ENCODE results near the gene HERC2. TPM values are rescaled to one million over a fixed set of nuclear protein-coding genes. Genes with fewer than 3 reads are reported as not detected.
"Not testable (repeated sequence)": the region's sequence is repeated elsewhere in the genome, so short reads cannot be mapped to it uniquely, and the experiment has no call there.

Gene HERC2
- total and polyA plus RNA-seq, 7 experiments from 2014 or later: 5.5 to 60.4 (median 42.0) TPM

- Mint-ChIP-seq H3K4me1 (peaks cover 4 to 14% (median 9%) of the 10 kb centered on the region in 7 donors), H3K36me3 (peaks cover 7 to 22% (median 20%) of the 10 kb centered on the region in 5 donors)
- H3K4me1 ChIP-seq (ENCODE audit: control insufficient read depth in 2 of 2, insufficient read depth in 2 of 2, low read length in 2 of 2); H3K27me3 ChIP-seq (ENCODE audit: control insufficient read depth in 2 of 2, insufficient read depth in 2 of 2, low read length in 2 of 2); intact Hi-C loops (cut with micrococcal nuclease); H3K4me3 ChIP-seq (ENCODE audit: low read length); H3K27ac ChIP-seq (ENCODE audit: low read depth, low read length); H3K4me3 Mint-ChIP-seq; CTCF ChIA-PET; DNase-seq; H3K9me3 ChIP-seq (ENCODE audit: control insufficient read depth in 2 of 3, low read length in 3 of 3); H3K36me3 ChIP-seq (ENCODE audit: control insufficient read depth in 2 of 3, insufficient read depth in 3 of 3, low read length in 3 of 3); ATAC-seq; H3K9me3 Mint-ChIP-seq; H3K27ac Mint-ChIP-seq; H3K27me3 Mint-ChIP-seq; POLR2A ChIA-PET: not testable (repeated sequence)
Observed at GRCh38 chr15:28318122-28318521, 3.9 kb downstream of the HERC2 start.

GRCh38 chr15:28316958-28317357 lies 5.0 kb downstream of the HERC2 start:
- CTCF ChIA-PET; H3K4me3 ChIP-seq (ENCODE audit: low read length); H3K4me3 Mint-ChIP-seq; H3K27ac Mint-ChIP-seq; H3K9me3 Mint-ChIP-seq; H3K27me3 ChIP-seq (ENCODE audit: control insufficient read depth in 2 of 2, insufficient read depth in 2 of 2, low read length in 2 of 2); H3K27me3 Mint-ChIP-seq; ATAC-seq; H3K9me3 ChIP-seq (ENCODE audit: control insufficient read depth in 2 of 3, low read length in 3 of 3); H3K27ac ChIP-seq (ENCODE audit: low read depth, low read length); H3K4me1 ChIP-seq (ENCODE audit: control insufficient read depth in 2 of 2, insufficient read depth in 2 of 2, low read length in 2 of 2); H3K36me3 ChIP-seq (ENCODE audit: control insufficient read depth in 2 of 3, insufficient read depth in 3 of 3, low read length in 3 of 3); DNase-seq; intact Hi-C loops (cut with micrococcal nuclease); POLR2A ChIA-PET: not testable (repeated sequence)
- H3K36me3 Mint-ChIP-seq: peaks cover 7 to 22% (median 20%) of the 10 kb centered on the region in 5 donors
- H3K4me1 Mint-ChIP-seq: peaks cover 4 to 14% (median 9%) of the 10 kb centered on the region in 7 donors

GRCh38 chr15:28310454-28310853 lies 11.5 kb downstream of the HERC2 start:
- intact Hi-C loops (cut with micrococcal nuclease): not testable (repeated sequence)

DNA sequence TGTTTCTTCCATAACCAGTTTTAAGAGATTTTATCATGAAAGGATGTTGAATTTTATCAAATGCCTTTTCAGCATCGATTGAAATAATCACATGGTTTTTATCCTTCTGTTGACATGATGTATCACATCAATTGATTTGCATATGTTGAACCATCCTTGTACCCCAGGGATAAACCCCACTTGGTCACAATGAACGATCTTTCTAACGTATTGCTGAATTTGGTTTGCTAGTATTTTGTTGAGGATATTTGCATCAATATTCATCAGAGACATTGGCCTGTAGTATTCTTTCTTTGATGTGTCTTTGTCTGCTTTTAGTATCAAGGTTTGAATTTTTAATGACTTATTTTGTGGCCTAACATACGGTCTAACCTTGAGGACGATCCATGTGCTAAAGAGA lies 13.3 kb downstream of the HERC2 start:
- CTCF ChIA-PET; H3K36me3 ChIP-seq (ENCODE audit: control insufficient read depth in 2 of 3, insufficient read depth in 3 of 3, low read length in 3 of 3); H3K27me3 ChIP-seq (ENCODE audit: control insufficient read depth in 2 of 2, insufficient read depth in 2 of 2, low read length in 2 of 2); intact Hi-C loops (cut with micrococcal nuclease); H3K4me3 Mint-ChIP-seq; H3K27ac ChIP-seq (ENCODE audit: low read depth, low read length); POLR2A ChIA-PET; H3K4me1 ChIP-seq (ENCODE audit: control insufficient read depth in 2 of 2, insufficient read depth in 2 of 2, low read length in 2 of 2); H3K4me3 ChIP-seq (ENCODE audit: low read length); H3K9me3 ChIP-seq (ENCODE audit: control insufficient read depth in 2 of 3, low read length in 3 of 3); H3K27me3 Mint-ChIP-seq; H3K27ac Mint-ChIP-seq; ATAC-seq; DNase-seq; H3K4me1 Mint-ChIP-seq: not testable (repeated sequence)
- H3K9me3 Mint-ChIP-seq: peaks cover 0 to 26% (median 9%) of the 10 kb centered on the region in 11 donors
- peaks cover 3 to 34% (median 19%) of the 10 kb centered on the region in 5 donors for H3K36me3 Mint-ChIP-seq

More at GRCh38 chr15:28310454-28310853, 11.5 kb downstream of the HERC2 start:
- H3K27me3 Mint-ChIP-seq; CTCF ChIA-PET; H3K4me1 Mint-ChIP-seq; H3K9me3 ChIP-seq (ENCODE audit: control insufficient read depth in 2 of 3, low read length in 3 of 3); H3K27ac Mint-ChIP-seq; H3K4me1 ChIP-seq (ENCODE audit: control insufficient read depth in 2 of 2, insufficient read depth in 2 of 2, low read length in 2 of 2); DNase-seq; H3K4me3 ChIP-seq (ENCODE audit: low read length); ATAC-seq; H3K27me3 ChIP-seq (ENCODE audit: control insufficient read depth in 2 of 2, insufficient read depth in 2 of 2, low read length in 2 of 2); H3K4me3 Mint-ChIP-seq; POLR2A ChIA-PET; H3K36me3 ChIP-seq (ENCODE audit: control insufficient read depth in 2 of 3, insufficient read depth in 3 of 3, low read length in 3 of 3); H3K27ac ChIP-seq (ENCODE audit: low read depth, low read length): not testable (repeated sequence)
- Mint-ChIP-seq H3K9me3 (peaks cover 0 to 24% (median 9%) of the 10 kb centered on the region in 11 donors), H3K36me3 (peaks cover 7 to 43% (median 33%) of the 10 kb centered on the region in 5 donors)

GRCh38 chr15:28305700-28306099 lies 16.3 kb downstream of the HERC2 start:
- H3K4me3 Mint-ChIP-seq; H3K27me3 Mint-ChIP-seq; intact Hi-C loops (cut with micrococcal nuclease); CTCF ChIA-PET; POLR2A ChIA-PET; H3K27me3 ChIP-seq (ENCODE audit: control insufficient read depth in 2 of 2, insufficient read depth in 2 of 2, low read length in 2 of 2); H3K27ac Mint-ChIP-seq; H3K27ac ChIP-seq (ENCODE audit: low read depth, low read length); H3K9me3 ChIP-seq (ENCODE audit: control insufficient read depth in 2 of 3, low read length in 3 of 3); H3K36me3 ChIP-seq (ENCODE audit: control insufficient read depth in 2 of 3, insufficient read depth in 3 of 3, low read length in 3 of 3); H3K4me1 Mint-ChIP-seq; H3K4me1 ChIP-seq (ENCODE audit: control insufficient read depth in 2 of 2, insufficient read depth in 2 of 2, low read length in 2 of 2); ATAC-seq; DNase-seq; H3K4me3 ChIP-seq (ENCODE audit: low read length): not testable (repeated sequence)
- H3K36me3 Mint-ChIP-seq: peaks cover 3 to 30% (median 16%) of the 10 kb centered on the region in 5 donors
- peaks cover 0 to 31% (median 9%) of the 10 kb centered on the region in 11 donors for H3K9me3 Mint-ChIP-seq

DNA sequence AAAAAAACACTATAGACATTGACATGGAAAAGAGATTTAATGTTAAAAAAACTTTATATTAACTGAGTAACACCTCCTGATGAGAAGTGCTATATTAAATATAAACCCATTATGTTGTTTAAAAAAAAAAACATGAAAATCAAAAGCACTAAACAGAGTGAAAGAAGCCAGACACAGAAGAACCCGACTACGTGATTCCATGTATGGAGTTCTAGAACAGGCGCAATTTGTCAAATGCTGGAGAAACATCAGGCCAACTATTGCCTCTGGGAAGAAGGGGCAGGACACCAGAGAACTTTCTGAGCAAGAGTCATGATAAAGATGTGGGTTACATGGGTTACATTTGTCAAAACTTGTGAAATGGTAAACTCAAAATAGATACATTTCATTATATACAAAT lies 24.5 kb downstream of the HERC2 start:
- H3K4me3 ChIP-seq (ENCODE audit: low read length); H3K4me1 ChIP-seq (ENCODE audit: control insufficient read depth in 2 of 2, insufficient read depth in 2 of 2, low read length in 2 of 2); H3K4me3 Mint-ChIP-seq; POLR2A ChIA-PET; H3K27me3 Mint-ChIP-seq; intact Hi-C loops (cut with micrococcal nuclease); H3K27ac ChIP-seq (ENCODE audit: low read depth, low read length); H3K9me3 ChIP-seq (ENCODE audit: control insufficient read depth in 2 of 3, low read length in 3 of 3); H3K36me3 ChIP-seq (ENCODE audit: control insufficient read depth in 2 of 3, insufficient read depth in 3 of 3, low read length in 3 of 3); CTCF ChIA-PET; H3K4me1 Mint-ChIP-seq; H3K9me3 Mint-ChIP-seq; H3K27me3 ChIP-seq (ENCODE audit: control insufficient read depth in 2 of 2, insufficient read depth in 2 of 2, low read length in 2 of 2); DNase-seq; ATAC-seq: not testable (repeated sequence)
- H3K27ac Mint-ChIP-seq: peak overlapping the region in 1 of 9 donors; percentile 29
- H3K36me3 Mint-ChIP-seq: peaks cover 0 to 27% (median 17%) of the 10 kb centered on the region in 5 donors

DNA sequence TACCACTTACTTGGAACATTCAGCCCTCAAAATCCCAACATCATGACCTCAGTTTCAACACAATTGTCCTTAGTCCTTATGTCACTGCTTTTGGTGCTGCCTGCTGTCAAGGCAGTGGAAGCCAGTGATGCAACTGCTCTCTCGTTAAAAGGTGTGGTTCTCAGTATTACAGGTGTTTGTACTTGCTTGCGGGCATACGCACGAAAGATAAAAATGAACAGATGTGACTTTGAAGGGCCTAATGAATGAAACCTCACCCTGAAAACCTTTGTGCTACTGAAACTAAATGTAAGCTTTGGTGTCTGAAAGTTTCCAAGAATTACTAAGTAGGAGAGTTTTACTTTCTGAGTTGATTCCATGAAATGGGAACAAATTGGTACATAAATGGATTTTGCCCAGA lies 25.2 kb downstream of the HERC2 start:
- H3K27me3 ChIP-seq (ENCODE audit: control insufficient read depth in 2 of 2, insufficient read depth in 2 of 2, low read length in 2 of 2); H3K27ac ChIP-seq (ENCODE audit: low read depth, low read length); DNase-seq; POLR2A ChIA-PET; H3K27ac Mint-ChIP-seq; intact Hi-C loops (cut with micrococcal nuclease); H3K36me3 ChIP-seq (ENCODE audit: control insufficient read depth in 2 of 3, insufficient read depth in 3 of 3, low read length in 3 of 3); H3K4me3 ChIP-seq (ENCODE audit: low read length); ATAC-seq; H3K9me3 ChIP-seq (ENCODE audit: control insufficient read depth in 2 of 3, low read length in 3 of 3); H3K9me3 Mint-ChIP-seq; H3K4me3 Mint-ChIP-seq; CTCF ChIA-PET; H3K4me1 Mint-ChIP-seq; H3K4me1 ChIP-seq (ENCODE audit: control insufficient read depth in 2 of 2, insufficient read depth in 2 of 2, low read length in 2 of 2); H3K27me3 Mint-ChIP-seq: not testable (repeated sequence)
- peaks cover 0 to 34% (median 21%) of the 10 kb centered on the region in 5 donors for H3K36me3 Mint-ChIP-seq
